NCI-H2107 treated with DMSO at 0.1 percent for 48 hours (cell line): ENCODE measurements around the gene FAM110D.

Experiments
- DNase-seq: peaks from one replicate; lab custom pipeline; 2025; ENCODE audit not compliant: unreplicated experiment; lab: John Stamatoyannopoulos, UW

FAM110D gene

DNA sequence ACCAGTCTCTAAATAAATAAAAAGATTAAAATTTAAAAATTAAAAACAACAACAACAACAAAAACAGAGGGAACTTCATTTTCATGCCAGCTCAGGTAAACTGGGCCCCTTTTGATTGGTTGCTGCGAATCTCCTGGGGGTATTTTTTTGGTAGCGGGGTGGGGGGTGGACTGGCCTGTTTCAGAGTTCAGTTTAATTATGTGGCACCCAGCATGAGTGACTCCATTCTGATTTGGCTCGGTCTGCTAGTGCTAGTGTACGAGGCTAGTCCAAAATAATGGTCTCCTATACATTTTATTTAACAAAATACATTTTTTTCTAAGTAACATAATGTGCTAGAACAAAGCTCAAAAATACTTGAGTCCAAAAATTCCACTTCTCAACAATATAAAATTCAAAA, 29.1 kb upstream of the FAM110D start:
- no peak for DNase-seq

DNA sequence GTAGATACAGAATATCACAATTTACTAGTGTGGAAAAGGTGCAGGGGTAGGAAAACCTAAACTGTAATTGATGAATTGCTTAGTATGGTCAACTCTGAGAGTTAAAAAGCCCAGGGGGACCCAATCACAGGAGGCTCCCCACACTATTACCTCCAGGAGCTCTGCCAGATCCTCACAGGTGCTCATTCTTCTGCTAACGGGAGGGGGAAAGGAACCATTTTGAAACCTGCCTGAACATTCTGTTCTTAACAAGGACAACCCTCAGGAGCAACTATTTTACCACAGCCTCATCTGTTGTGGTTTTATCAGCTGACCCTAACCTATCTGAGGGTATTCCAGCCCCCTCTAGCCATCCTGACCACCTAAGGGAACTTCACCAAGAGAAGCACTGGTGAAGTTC, 28.2 kb upstream of the FAM110D start:
- no peak for DNase-seq

DNA sequence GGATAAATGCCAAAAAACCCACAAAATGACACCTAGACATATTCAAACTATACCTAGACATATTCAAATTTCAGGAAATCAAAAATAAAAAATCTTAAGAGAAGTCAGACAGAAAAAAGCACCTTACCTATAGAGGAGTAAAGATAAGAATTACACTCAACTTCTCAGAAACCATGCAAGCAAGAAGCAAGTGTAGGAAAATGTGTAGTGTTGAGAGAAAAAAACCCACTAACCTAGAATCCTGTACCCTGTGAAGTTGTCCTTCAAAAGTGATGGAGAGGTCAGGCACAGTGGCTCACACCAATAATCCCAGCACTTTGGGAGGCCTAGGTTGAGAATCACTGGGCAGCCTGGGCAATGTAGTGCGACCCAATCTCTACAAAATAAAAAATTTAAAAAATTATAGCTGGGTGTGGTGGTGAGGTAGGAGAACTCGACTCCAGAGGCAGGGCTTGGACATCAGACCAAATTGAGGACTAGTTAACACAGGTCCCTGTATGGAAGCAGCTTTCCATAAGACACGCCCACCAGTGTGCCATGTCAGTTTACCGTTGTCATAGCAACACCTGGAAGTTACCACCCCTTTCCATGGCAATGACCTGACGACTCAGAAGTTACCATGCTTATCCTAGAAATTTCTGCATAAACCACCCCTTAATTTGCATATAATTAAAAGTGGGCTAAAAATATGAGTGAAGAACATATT, 26.6 kb upstream of the FAM110D start:
- DNase-seq, result no peak

DNA sequence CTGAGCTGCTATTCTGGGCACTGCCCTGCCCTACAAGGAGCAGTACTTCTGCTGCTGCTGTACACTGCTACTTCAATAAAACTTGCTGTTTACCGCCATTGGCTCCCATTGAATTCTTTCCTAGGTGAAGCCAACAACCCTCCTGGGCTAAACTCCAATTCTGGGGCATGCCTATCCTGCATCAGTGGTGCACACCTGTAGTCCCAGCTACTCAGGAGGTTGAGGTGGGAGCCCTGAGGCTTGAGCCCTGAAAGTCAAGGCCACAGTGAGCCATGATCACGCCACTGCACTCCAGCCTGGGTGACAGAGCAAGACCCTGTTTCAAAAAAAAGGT, 26.1 kb upstream of the FAM110D start:
- no peak for DNase-seq

DNA sequence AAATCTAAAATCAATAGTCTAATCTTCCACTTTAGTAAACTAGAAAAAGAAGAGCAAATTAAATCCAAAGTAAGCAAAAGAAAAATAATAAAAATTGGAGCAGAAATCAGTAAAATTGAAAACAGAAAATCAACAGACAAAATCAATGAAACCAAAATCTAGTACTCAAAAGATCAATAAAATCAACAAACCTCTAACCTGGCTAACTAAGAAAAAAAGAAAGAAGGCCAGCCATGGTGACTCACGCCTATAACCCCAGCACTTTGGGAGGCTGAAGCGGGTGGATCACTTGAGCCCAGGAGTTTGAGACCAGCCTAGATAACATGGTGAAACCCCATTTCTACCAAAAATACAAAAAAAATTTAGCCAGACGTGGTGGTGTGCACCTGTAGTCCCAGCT, 24.4 kb upstream of the FAM110D start:
- DNase-seq, result no peak

DNA sequence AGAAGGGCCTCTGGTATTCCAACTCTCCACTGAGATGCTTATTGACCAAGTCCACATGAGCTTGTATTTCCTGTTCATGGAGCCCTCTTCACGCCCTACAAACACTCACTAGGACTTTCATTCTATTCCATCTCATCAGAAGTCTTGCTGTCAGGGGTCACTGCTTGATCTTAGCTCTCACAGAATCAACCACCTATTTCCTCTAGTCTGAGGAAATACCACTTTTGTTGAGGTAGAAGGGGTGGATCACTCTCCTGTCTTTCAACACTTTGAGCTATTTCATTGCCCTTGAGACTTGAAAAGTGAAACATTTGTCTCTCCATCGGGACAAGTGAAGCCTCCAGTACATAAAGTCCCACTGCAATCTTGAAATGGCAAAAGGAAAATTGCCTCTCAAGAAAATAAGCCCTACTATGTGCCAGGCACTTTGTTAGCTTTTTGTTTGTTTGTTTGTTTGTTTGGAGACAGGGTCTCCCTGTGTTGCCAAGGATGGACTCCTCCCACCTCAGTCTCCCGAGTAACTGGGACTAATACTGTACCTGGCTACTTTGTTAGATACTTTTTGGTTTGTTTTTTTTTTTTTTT, 19.8 kb upstream of the FAM110D start:
- DNase-seq, result no peak

DNA sequence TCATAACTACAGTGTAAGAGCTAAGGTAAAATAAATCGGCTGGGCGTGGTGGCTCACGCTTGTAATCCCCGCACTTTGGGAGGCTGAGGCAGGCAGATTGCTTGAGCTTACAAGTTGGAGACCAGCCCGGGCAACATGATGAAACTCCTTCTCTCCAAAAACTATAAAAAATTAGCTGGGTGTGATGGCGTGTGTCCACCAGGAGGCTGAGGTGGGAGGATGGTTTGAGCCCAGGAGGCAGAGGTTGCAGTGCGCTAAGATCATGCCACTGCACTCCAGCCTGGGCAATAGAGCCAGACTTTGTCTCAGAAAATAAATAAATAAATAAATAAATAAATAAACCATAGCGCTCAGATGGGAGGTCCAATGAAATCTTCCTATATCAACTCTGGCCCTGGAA, 16.7 kb upstream of the FAM110D start:
- no peak for DNase-seq

DNA sequence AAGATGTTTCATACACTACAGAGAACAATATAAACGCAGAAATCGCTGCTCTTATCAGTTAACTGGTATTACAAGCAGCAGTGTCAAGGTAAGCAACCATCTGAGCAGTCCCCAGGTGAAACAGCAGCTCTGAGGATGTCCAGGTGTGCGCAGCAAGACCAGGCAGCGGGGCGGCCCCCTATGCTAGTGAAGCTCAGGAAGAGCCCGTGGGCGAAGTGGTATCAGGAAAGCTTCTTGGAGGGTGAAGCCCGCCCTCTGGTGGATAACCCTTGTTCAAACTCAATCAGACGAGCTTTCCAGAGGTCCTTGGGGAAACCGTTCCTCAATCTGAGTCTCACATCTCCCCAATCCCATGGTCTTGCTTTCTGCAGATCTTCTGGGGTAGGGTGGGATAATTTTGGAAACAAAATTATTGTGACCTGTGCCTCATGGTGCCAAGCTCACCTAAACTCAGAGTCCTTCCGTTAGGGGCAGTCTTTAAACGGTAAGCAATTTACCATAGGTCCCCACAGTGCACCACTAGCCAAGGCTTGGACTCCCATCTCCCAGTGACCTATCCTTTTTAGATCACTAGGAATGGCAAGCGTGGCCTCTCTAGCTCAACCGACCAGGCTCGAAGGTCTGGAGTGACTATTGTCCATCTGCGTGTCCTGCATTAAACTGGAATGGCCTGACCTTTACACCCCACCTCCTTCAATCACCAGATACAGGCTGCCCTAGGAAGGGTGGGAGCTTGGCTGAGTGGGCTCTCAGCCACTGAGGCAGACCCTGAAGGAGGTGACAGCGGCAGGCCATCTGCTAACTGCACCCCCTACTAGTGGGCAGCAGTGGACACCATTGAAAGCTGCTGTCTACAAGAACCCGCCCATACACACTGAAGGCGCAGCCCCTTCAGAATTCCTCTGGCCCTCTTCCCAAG, 13.6 kb upstream of the FAM110D start:
- peak; percentile 93 for DNase-seq

DNA sequence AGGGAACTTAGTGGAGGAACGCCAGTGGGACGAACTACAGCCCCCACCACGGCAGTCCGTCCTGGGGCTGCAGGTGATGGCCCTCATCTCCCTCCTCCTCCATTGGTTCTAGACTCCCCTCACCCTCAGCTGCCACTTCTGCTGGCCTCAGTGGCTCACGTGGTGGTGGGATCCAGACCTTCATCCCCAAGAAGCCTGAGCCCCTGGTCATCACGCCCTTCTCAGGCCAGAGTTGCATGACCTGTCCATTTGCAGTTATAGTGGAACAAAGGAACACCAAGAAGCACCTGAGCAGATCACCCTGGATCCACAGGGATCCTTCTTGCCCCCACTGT, 13.0 kb upstream of the FAM110D start:
- DNase-seq, result no peak

DNA sequence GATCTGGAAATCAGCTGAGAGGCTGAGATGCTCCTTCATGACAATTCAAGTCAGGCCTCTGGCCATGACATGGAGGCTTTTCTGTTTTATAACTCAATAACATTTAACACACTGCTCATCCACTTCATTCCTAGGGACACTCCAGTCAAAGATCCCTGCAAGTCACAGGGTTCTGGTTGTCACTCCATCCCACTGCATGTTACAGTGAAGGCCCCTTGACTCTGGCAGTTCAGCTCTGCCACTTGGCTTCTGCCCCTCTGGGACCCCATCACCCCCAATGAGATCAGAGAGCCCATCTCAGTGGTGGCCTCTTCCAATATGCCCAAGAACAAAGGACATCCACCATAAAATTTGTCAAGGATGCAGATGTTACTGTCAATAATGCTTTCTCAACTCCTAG, 10.0 kb upstream of the FAM110D start:
- no peak for DNase-seq

DNA sequence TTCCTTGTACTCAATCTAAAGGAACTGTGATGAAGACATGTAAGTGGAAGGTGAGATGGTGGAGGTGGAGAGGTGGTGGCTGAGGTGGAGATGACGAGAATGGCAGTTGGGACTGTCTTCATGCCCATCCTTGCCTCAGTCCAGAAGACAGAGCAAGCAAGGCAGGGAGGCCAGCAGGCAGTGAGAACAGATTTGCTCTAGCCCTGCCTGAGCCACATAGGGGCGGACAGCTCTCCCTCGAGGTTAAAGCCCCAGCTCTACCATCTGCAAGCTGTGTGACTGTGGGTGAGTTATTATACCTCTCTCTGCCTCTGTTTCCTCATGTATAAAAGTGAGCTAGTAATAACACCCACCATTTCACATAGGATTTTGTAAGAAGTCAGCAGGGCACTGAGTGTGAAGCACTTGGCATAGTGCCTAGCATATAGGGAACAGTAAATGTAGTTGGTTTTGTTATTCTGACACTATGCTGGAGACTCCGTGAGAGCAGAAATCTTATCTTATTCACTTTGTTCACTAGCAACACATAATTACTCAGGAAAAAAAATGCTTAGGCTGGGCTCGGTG, 4.8 kb upstream of the FAM110D start:
- no peak for DNase-seq

DNA sequence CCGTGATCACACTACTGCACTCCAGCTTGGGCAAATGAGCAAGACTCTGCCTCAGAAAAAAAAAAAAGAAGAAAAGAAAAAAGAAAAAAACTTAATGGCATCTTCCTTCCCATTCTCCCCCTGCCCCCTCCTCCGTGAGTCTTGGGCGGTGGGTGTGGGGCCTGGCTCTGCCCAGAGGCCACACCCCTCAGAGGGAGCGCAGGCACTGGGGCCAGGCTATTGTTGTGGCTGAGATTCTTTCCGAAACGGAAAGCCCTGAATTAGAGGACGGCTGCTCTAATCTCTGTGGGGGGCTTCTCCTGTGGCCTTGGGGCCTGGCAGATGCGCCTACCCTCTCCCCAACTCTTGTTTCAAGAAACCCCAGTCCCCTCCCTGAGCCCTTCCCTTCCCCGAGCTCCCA, 4.1 kb upstream of the FAM110D start:
- no peak for DNase-seq

DNA sequence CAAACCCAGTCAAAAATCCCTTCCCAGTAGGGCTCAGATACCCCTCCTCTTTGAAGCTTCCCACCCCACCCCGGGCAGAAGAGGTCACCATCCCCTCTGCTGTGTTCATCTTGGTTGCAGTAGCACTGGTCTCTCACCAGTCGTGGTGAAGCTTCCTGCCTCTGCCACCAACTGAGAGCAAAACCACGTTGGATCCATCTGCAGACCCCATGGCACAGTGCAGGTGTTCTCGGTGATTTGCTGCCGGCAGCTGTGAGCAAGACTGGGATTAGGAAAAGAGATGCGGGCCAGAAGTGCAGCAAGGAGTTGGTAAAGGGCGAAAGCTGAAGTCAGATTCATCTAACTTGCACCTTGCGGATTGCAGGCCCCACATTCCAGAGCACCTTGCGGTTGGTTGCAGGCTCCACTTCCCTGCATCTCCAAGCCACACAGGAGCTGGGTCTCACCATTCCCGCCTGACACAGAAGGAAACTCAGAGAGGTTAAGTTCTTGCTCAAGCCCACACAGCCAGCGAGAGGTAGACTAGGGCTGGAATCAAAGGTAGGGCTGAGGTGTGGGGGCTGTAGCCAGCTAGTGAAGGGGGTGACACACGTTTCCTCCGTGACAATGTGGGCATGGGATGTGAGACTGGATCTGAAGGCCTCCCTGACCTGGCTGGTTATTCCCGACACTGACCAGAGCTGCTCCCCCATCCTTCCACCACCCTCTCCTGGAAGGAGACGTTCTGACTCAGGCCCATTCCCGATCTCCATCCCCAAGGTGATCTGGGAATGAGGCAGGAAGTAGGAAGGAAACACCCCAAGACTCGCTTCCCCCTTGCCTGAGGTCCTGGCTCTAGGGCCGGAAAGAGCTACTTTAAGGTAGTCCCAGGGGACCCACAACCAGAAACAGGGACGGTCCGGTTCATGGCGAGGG, 3.3 kb upstream of the FAM110D start:
- no peak for DNase-seq

DNA sequence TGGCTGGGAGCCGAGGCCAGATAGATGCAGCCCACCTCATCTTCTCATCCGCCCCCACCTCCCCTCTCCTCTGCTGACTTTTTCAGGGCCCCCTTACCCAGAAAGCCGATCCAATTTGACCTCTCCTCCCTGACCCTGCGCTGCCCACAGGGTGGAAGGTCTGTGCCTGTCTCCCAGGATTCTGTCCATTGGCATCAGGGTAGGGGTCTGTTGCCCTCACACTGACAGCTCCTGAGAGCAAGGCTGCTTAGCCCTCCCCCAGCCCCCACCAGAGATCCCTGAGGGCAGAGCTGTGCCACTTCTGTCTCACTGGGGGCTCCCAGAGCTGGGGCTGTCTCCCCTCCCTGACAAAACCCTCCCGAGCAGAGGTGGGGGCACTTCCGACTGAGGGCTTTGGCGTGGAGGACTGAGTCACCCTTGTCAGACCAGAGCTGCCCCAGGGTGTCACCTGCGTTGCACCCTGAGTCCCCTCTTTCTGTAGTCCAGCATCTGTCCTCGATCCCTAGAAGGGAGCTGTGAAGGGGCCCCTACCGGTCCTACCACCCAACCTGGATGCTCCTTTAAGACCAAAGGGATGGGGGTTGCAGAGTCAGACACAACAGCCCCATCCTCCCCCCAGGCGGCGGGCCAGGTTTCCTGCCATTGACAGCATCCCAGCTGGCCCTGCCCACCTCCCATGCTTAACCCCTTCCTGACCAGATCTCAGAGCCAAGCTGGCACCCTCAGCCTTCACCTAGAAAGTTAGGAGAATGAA, 2.4 kb upstream of the FAM110D start:
- DNase-seq, result no peak

DNA sequence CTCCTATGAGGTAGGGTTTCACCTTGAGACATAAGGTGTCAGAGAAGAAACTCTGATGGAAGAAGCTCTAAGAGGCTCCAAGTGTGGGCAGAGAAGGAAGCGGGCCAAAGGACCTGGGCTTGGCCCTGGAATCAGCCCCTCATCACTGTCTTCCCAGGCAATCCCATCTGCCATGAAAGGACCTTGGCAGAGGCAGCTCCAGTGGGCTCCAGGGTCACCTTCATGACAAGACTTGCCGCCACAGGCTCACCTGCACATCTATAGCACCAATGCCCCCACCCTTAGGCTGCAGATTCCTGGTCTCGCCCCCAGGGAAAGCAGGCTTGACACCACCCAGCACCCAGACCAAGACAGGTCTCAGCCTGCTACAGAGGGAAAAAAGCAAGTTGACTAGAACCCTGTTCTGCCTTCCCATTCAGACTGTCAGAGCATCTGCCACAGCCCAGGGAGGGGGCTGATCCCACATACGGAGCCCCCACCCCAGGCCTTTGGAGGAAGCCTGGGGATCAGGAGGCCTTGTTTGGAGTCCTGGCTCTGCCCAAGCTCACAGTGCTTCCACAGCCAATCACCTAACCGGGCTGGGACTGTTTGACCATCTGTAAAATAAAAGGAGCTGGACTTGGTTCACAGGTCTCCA, 490 bp upstream of the FAM110D start:
- DNase-seq, result no peak

DNA sequence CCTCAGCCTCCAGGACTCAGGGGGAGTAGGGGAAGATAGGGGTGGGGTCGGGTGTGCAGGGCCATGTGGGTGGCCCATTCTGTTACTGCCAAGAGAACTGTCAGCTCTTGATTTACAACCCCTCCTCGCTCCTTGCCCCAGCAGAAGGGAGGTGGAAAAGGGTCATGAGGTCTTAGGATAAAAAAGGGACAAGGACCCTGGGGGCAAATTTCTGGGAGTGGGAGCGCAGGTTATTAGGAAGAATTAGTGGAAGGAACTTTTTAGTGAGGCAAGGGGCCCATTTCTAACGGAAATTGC, 812 bp downstream of the FAM110D start:
- DNase-seq, result no peak

DNA sequence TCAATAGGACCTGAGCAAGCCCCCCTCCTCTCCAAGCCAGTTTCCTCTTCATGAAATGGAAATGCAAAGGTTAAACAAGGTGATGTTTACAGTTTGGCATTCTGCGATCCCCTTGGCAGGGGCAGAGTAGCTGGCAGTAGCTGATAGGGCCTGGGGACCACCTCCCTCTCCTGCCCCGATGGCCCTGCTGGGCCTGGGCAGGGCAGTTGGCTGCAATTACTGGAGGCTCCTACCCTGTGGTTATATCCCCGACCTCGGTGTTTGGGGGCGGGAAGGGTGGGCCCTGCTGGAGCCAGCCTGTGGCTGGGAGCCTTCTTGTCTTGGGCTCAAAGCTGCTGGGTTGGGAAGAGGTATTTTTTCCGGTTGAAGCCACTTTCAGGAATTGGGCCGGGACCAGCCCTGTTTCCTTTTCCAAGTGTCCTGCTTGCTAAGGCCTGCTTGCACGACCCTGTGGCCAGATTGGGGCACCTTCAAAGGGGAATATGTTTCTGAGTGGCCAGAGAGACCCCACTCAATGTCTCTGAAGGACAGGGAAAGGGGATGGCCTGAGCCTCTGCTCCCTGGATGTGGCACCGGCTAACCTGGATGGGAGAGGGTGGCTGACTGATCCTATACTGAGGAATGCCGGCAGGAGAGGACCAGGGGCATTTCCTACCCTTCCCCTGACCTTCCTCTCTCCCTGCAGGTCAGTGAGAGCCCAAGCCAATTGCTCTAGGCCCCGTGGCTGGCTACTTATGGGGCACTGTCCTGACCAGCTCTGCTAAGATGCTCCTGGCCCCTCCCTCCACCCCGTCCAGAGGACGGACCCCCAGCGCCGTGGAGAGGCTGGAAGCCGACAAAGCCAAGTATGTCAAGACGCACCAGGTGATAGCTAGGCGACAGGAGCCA, 1.9 kb downstream of the FAM110D start:
- DNase-seq, result no peak

DNA sequence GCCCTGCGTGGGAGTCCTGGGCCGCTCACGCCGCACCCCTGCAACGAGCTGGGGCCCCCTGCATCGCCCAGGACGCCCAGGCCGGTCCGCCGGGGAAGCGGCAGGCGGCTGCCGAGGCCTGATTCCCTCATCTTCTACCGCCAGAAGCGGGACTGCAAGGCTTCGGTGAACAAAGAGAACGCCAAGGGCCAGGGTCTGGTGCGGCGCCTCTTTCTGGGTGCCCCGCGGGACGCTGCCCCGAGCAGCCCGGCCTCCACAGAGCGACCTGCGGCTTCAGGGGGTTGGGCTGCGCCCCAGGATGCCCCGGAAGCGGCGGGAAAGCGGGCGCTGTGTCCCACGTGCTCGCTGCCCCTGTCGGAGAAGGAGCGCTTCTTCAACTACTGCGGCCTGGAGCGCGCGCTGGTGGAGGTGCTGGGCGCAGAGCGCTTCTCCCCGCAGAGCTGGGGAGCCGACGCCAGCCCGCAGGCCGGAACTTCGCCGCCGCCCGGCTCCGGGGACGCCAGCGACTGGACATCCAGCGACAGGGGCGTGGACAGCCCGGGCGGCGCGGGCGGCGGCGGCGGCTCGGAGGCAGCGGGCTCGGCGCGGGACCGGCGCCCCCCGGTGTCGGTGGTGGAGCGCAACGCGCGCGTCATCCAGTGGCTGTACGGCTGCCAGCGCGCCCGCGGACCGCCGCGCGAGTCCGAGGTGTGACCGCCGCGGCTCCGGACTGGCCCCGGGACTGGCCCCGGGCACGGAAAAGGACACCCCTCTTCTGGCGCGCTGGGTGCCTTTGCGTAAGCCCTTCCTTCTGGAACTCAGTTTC, 2.7 kb downstream of the FAM110D start:
- DNase-seq, result no peak
